H1 (cell line): ENCODE measurements around the gene MEF2A. TPM values are rescaled to one million over a fixed set of nuclear protein-coding genes. Genes with fewer than 3 reads are reported as not detected.
"Not testable (repeated sequence)": the region's sequence is repeated elsewhere in the genome, so short reads cannot be mapped to it uniquely, and the experiment has no call there.

Source experiments
- CTCF ChIA-PET: fragments of 300-600 bp; sonication (Branson Sonifier 250); formaldehyde crosslinking; loops from one replicate; lab custom pipeline; 2021; ENCODE audit not compliant: partially characterized antibody; lab: Charles Lee
- POLR2A ChIA-PET: fragments of 300-600 bp; sonication (Branson Sonifier 250); formaldehyde crosslinking; loops from one replicate; lab custom pipeline; 2021; ENCODE audit warnings: inconsistent platforms; ENCODE audit not compliant: partially characterized antibody; lab: Charles Lee
- DNase-seq, 2 experiments: peaks; one replicate each; pipeline versions ENCODE4 v3.0.0 to v3.0.0-alpha.2; 2010 to 2022; ENCODE audit warnings: low spot score in 2 of 2, low read depth in 1 of 2, mixed read lengths in 1 of 2
- FAIRE-seq: peaks from 2 replicates; lab custom pipeline; 2011; peaks lifted over from hg19 to GRCh38; lab: Jason Lieb, UNC
- H2AFZ ChIP-seq: 2 replicates; pipeline ENCODE4 v1.8.1; 2012; ENCODE audit warnings: low read length, inconsistent platforms
- H2AK5ac ChIP-seq: 2 replicates; pipeline ENCODE4 v1.6.1; 2013; ENCODE audit warnings: low read depth, low read length
- H2BK120ac ChIP-seq: replicated peaks from 2 replicates; pipeline ENCODE3; 2013; ENCODE audit warnings: low read depth, low read length, inconsistent platforms
- H2BK12ac ChIP-seq: 2 replicates; pipeline ENCODE4 v1.6.1; 2013; ENCODE audit warnings: low read depth, low read length
- H2BK15ac ChIP-seq: 2 replicates; pipeline ENCODE4 v1.6.1; 2013; ENCODE audit warnings: low read length
- H2BK20ac ChIP-seq: 2 replicates; pipeline ENCODE4 v1.6.1; 2013; ENCODE audit warnings: low read length
- H2BK5ac ChIP-seq: 2 replicates; pipeline ENCODE4 v1.6.1; 2013; ENCODE audit warnings: low read depth, low read length
- H3K14ac ChIP-seq: 2 replicates; pipeline ENCODE4 v1.6.1; 2013; ENCODE audit warnings: inconsistent platforms; ENCODE audit not compliant: insufficient read length
- H3K18ac ChIP-seq: 2 replicates; pipeline ENCODE4 v1.6.1; 2013; ENCODE audit warnings: low read length; ENCODE audit errors: extremely low read depth
- H3K23ac ChIP-seq: 2 replicates; pipeline ENCODE4 v1.6.1; 2013; ENCODE audit warnings: inconsistent platforms; ENCODE audit not compliant: insufficient read length
- H3K23me2 ChIP-seq: 2 replicates; pipeline ENCODE4 v1.6.1; 2013; ENCODE audit warnings: low read depth, low read length
- H3K27ac ChIP-seq: 2 replicates; pipeline ENCODE4 v1.6.1; 2011; ENCODE audit warnings: low read depth, low read length, inconsistent platforms
- H3K27me3 ChIP-seq, 4 experiments: replicated peaks in 1 of 4; 1 replicate in 1 of 4; 2 replicates in 3 of 4; pipeline versions ENCODE4 v1.6.1 to v1.8.1; 2011 to 2013; ENCODE audit warnings: low read length in 3 of 4, mild to moderate bottlenecking in 3 of 4, inconsistent platforms in 2 of 4, mixed read lengths in 2 of 4, moderate library complexity in 1 of 4; ENCODE audit not compliant: control insufficient read depth in 3 of 4, insufficient read depth in 3 of 4; ENCODE audit errors: extremely low read depth in 1 of 4
- H3K36me3 ChIP-seq, 4 experiments: 2 replicates each; pipeline versions ENCODE4 v1.6.1 to v1.8.1; 2011 to 2013; ENCODE audit warnings: mild to moderate bottlenecking in 4 of 4, low read length in 3 of 4, moderate library complexity in 2 of 4, control low read depth in 1 of 4, inconsistent platforms in 1 of 4; ENCODE audit not compliant: insufficient read depth in 4 of 4, control insufficient read depth in 2 of 4
- H3K4ac ChIP-seq: replicated peaks from 2 replicates; pipeline ENCODE3; 2013; ENCODE audit warnings: low read length, low read depth, mixed read lengths, inconsistent platforms; ENCODE audit not compliant: insufficient read length
- H3K4me1 ChIP-seq, 4 experiments: replicated peaks in 1 of 4; 1 replicate in 1 of 4; 2 replicates in 3 of 4; pipeline versions ENCODE4 v1.6.1 to v1.8.1; 2011 to 2013; ENCODE audit warnings: low read length in 3 of 4, inconsistent platforms in 2 of 4, mixed read lengths in 1 of 4; ENCODE audit not compliant: insufficient read depth in 4 of 4, control insufficient read depth in 3 of 4
- H3K4me2 ChIP-seq, 2 experiments: 2 replicates each; pipeline versions ENCODE4 v1.6.1 to v1.8.1; 2011 to 2013; ENCODE audit warnings: low read depth in 2 of 2, low read length in 2 of 2, control low read depth in 1 of 2, inconsistent platforms in 1 of 2, mild to moderate bottlenecking in 1 of 2; ENCODE audit not compliant: insufficient read depth in 1 of 2
- H3K4me3 ChIP-seq, 4 experiments: fragments of 200-600, 300-600 bp in 1 of 4; sonication (generic), shearing (Covaris generic), sonication (Bioruptor Twin) in 1 of 4; 2 replicates each; pipeline versions ENCODE4 v1.5.1 to v1.8.1; 2011 to 2016; ENCODE audit warnings: low read length in 4 of 4, low read depth in 3 of 4, control low read depth in 2 of 4, inconsistent platforms in 2 of 4, mild to moderate bottlenecking in 2 of 4, mixed read lengths in 1 of 4, moderate library complexity in 1 of 4; ENCODE audit not compliant: insufficient read depth in 2 of 4; ENCODE audit errors: extremely low read depth in 1 of 4
- H3K56ac ChIP-seq: replicated peaks from 2 replicates; pipeline ENCODE3; 2013; ENCODE audit warnings: low read depth, mild to moderate bottlenecking, mixed read lengths, low read length, inconsistent platforms; ENCODE audit not compliant: insufficient read length
- H3K79me1 ChIP-seq: 2 replicates; pipeline ENCODE4 v1.6.1; 2013; ENCODE audit warnings: low read depth, low read length, control low read depth
- H3K79me2 ChIP-seq, 2 experiments: 2 replicates each; pipeline versions ENCODE4 v1.6.1 to v1.8.1; 2012 to 2013; ENCODE audit warnings: low read length in 2 of 2, mild to moderate bottlenecking in 2 of 2, inconsistent platforms in 1 of 2; ENCODE audit not compliant: insufficient read depth in 2 of 2, control insufficient read depth in 1 of 2
- H3K9ac ChIP-seq, 4 experiments: replicated peaks in 1 of 4; 1 replicate in 1 of 4; 2 replicates in 3 of 4; pipeline versions ENCODE4 v1.6.1 to v1.8.1; 2011 to 2013; ENCODE audit warnings: low read depth in 3 of 4, low read length in 3 of 4, control low read depth in 2 of 4, mild to moderate bottlenecking in 2 of 4, moderate library complexity in 2 of 4, inconsistent platforms in 1 of 4; ENCODE audit errors: extremely low read depth in 1 of 4
- H3K9me3 ChIP-seq, 2 experiments: 2 replicates each; pipeline versions ENCODE4 v1.6.1 to v1.8.1; 2012 to 2013; ENCODE audit warnings: mild to moderate bottlenecking in 2 of 2, moderate library complexity in 2 of 2, control low read depth in 1 of 2, inconsistent platforms in 1 of 2, low read depth in 1 of 2, low read length in 1 of 2, mixed read lengths in 1 of 2; ENCODE audit not compliant: insufficient read depth in 2 of 2
- H4K20me1 ChIP-seq, 2 experiments: replicated peaks in 1 of 2; 2 replicates each; pipeline versions ENCODE3 to v1.8.1; 2011 to 2013; ENCODE audit warnings: inconsistent platforms in 2 of 2, low read length in 2 of 2, mild to moderate bottlenecking in 1 of 2; ENCODE audit not compliant: insufficient read depth in 2 of 2, control insufficient read depth in 1 of 2
- H4K5ac ChIP-seq: 2 replicates; pipeline ENCODE4 v1.6.1; 2013; ENCODE audit warnings: low read length, low read depth, mixed read lengths, inconsistent platforms; ENCODE audit not compliant: insufficient read length
- H4K8ac ChIP-seq: 2 replicates; pipeline ENCODE4 v1.8.0; 2013; ENCODE audit warnings: mild to moderate bottlenecking, moderate library complexity, low read length, inconsistent platforms; ENCODE audit not compliant: insufficient read depth; ENCODE audit errors: extremely low read depth
- H4K91ac ChIP-seq: replicated peaks from 2 replicates; pipeline ENCODE3; 2013; ENCODE audit warnings: low read length, mixed read lengths, inconsistent platforms; ENCODE audit not compliant: insufficient read length
- WGBS, 2 experiments: shearing (Covaris generic) in 1 of 2; methylation state at CpG; one replicate each; pipeline versions ENCODE4 v1.1.6 to v1.1.7; 2013 to 2015; ENCODE audit warnings: low lambda C conversion rate in 2 of 2, mixed read lengths in 2 of 2, inconsistent platforms in 1 of 2, low coverage in 1 of 2, missing lambda C conversion rate in 1 of 2; ENCODE audit not compliant: insufficient replicate concordance in 2 of 2, insufficient coverage in 1 of 2, insufficient read length in 1 of 2; ENCODE audit errors: extremely low coverage in 1 of 2, missing lambda C conversion rate in 1 of 2; 5-methylcytosine and 5-hydroxymethylcytosine counted together
- polyA plus RNA-seq, 7 experiments: library from polyadenylated mRNA; depleted of rRNA in 3 of 7; stranded (reverse) in 5 of 7; unstranded in 2 of 7; fragments of >200 nt in 5 of 7; fragments of 200-250 nt in 2 of 7; gene quantifications; 1 replicate in 5 of 7; 2 replicates in 1 of 7; 4 replicates in 1 of 7; pipeline versions ENCODE4 v1.2.1 to v1.2.3, GENCODE V29; 2011 to 2013; ENCODE audit warnings: missing spikeins in 2 of 7, mixed read lengths in 2 of 7
- total RNA-seq: library from RNA; stranded (reverse); fragmentation: NEBNext Ultra II Directional; extraction: Animal tissue kit (Norgen Biotek cat#: 25700); gene quantifications from 2 replicates; pipeline ENCODE4 v1.2.1, GENCODE V29; 2021

MEF2A gene
- total and polyA plus RNA-seq, 2 of the 8 experiments (the other 6 are each of a cell fraction or from before 2014, with no cell fraction given): 15.6 to 22.5 TPM

DNA sequence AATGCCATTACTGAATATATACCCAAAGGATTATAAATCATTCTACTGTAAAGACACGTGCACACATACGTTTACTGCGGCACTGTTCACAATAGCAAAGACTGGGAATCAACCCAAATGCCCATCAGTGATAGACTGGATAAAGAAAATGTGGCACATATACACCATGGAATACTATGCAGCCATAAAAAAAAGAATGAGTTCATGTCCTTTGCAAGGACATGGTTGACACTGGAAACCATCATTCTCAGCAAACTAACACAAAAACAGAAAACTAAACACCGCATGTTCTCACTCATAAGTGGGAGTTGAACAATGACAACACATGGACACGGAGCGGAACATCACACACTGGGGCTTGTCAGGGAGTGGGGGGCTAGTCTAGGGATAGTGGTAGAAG lies 100.3 kb downstream of the MEF2A start:
- H4K8ac ChIP-seq, H2BK120ac ChIP-seq, H3K79me1 ChIP-seq, DNase-seq, POLR2A ChIA-PET, H3K4me3 ChIP-seq, H2BK12ac ChIP-seq, H3K9me3 ChIP-seq, H3K27me3 ChIP-seq, H2BK15ac ChIP-seq, H3K23ac ChIP-seq, H3K27ac ChIP-seq, H3K4me2 ChIP-seq, CTCF ChIA-PET, H2BK5ac ChIP-seq, H2AFZ ChIP-seq, H4K5ac ChIP-seq, H3K23me2 ChIP-seq, H3K18ac ChIP-seq, H3K79me2 ChIP-seq, H3K4ac ChIP-seq, H3K56ac ChIP-seq, H3K9ac ChIP-seq, H3K36me3 ChIP-seq, H2AK5ac ChIP-seq, H3K14ac ChIP-seq, H4K20me1 ChIP-seq, FAIRE-seq, H3K4me1 ChIP-seq, H4K91ac ChIP-seq, H2BK20ac ChIP-seq: not testable (repeated sequence)
- WGBS, 2 experiments: 94% methylated on average over 6 of the region's 6 CpGs; no CpG with 5 or more reads in 1 of the 2 experiments
